Astrocyte of the cerebellum (primary cell): Measurements from ENCODE around the gene EIF2S2.
"Not testable (repeated sequence)": the region's sequence is repeated elsewhere in the genome, so short reads cannot be mapped to it uniquely, and the experiment has no call there.

Experiments
- DNase-seq: peaks from one replicate; pipeline ENCODE4 v3.0.0-alpha.2; 2011; ENCODE audit warnings: low read depth
- H3K4me3 ChIP-seq: 2 replicates; pipeline ENCODE4 v1.5.1; 2011; ENCODE audit warnings: mild to moderate bottlenecking, low read depth, low read length, moderate library complexity
- in situ Hi-C: cut with HindIII; loops from 2 replicates; pipeline ENCODE4 v1.10.0; 2017; ENCODE audit warnings: low sequenced_read_pairs
- TF ChIP-seq, protein P1 (sequence below): IDR thresholded peaks from 2 replicates; pipeline ENCODE4 v1.5.1; 2012; ENCODE audit warnings: low read length, low read depth, moderate library complexity, mild to moderate bottlenecking; ENCODE audit errors: missing control alignments

The EIF2S2 gene

DNA sequence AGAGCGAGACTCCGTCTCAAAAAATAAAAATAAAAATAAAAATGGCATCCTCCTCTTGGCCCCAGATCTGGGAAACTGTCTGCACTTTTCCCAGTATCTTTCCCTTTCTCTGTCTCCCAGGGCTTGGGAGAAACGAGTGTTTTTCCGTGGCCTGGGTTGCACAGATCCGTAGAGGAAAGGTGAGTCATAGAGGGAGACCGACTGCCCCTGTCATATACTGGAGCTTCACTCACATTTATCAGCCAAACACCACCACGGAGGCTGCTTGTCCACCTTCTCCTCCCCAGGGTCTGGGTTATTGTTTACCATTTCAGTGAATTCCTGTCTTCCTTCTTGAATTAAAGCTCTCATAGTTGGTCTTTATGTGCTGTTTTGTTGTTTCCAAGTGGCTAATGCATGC, 31.9 kb upstream of the EIF2S2 start:
- DNase-seq = no peak
- TF ChIP-seq, protein P1, sequence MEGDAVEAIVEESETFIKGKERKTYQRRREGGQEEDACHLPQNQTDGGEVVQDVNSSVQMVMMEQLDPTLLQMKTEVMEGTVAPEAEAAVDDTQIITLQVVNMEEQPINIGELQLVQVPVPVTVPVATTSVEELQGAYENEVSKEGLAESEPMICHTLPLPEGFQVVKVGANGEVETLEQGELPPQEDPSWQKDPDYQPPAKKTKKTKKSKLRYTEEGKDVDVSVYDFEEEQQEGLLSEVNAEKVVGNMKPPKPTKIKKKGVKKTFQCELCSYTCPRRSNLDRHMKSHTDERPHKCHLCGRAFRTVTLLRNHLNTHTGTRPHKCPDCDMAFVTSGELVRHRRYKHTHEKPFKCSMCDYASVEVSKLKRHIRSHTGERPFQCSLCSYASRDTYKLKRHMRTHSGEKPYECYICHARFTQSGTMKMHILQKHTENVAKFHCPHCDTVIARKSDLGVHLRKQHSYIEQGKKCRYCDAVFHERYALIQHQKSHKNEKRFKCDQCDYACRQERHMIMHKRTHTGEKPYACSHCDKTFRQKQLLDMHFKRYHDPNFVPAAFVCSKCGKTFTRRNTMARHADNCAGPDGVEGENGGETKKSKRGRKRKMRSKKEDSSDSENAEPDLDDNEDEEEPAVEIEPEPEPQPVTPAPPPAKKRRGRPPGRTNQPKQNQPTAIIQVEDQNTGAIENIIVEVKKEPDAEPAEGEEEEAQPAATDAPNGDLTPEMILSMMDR = no peak
- H3K4me3 ChIP-seq = no peak overlapping the region
- in situ Hi-C loops = no loop called here

DNA sequence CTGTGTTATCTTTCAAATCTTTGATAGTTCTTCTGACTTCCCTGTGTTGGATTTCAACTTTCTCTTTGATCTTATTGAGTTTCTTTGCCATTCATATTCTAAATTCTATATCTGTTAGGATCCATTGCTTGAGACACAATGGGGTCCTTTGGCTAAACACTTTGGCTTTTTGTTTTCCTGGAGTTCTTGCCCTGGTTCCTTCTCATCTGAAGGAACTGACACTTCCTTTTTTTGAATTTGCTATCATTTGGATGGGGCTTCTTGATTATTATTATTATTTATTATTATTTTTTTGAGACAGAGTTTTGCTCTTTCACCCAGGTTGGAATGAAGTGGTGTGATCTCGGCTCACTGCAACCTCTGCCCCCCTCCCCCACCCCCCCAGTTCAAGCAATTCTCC, 30.1 kb upstream of the EIF2S2 start:
- in situ Hi-C loops = no loop called here
- no peak overlapping the region for H3K4me3 ChIP-seq
- DNase-seq = no peak
- TF ChIP-seq, protein P1 = no peak

DNA sequence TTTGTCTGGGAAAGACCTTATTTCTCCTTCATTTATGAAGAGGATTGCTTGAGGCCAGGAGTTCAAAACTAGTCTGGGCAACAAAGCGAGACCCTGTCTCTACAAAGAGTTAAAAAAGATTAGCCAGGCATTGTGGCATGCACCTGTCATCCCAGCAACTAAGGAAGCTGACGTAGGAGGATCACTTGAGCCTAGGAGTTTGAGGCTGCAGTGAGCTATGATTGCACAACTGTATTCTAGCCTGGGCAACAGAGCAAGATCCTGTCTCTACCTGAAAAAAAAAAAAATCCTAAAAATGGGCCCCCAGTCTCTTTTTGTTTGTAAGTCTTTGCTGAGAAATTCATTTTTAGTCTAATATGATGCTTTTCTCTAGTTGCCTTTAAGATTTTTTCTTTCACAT, 29.2 kb upstream of the EIF2S2 start:
- no peak overlapping the region for H3K4me3 ChIP-seq
- in situ Hi-C loops = no loop called here
- no peak for DNase-seq
- TF ChIP-seq, protein P1 = no peak

DNA sequence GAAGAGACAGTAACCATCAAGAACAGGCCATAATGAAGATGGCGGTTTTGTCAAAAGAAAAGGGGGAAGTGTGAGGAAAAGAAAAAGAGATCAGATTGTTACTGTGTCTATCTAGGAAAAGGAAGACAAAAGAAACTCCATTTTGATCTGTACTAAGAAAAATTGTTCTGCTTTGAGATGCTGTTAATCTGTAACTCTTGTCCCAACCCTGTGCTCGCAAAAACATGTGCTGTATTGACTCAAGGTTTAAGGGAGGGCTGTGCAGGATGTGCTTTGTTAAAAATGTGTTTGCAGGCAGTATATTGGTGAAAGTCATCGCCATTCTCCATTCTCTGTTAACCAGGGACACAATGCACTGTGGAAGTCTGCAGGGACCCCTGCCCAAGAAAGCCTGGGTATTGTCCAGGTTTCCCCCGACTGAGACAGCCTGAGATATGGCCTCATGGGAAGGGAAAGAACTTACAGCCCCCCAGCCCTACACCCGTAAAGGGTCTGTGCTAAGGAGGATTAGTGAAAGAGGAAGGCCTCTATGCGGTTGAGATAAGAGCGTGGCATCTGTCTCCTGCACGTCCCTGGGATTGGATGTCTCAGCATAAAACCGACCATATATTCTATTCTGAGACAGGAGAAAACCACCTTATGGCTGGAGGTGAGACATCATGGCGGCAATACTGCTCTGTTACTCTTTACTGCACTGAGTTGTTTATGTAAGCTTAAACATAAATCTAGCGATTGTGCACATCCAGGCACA, 23.7 kb upstream of the EIF2S2 start:
- in situ Hi-C loops, DNase-seq: not testable (repeated sequence)

DNA sequence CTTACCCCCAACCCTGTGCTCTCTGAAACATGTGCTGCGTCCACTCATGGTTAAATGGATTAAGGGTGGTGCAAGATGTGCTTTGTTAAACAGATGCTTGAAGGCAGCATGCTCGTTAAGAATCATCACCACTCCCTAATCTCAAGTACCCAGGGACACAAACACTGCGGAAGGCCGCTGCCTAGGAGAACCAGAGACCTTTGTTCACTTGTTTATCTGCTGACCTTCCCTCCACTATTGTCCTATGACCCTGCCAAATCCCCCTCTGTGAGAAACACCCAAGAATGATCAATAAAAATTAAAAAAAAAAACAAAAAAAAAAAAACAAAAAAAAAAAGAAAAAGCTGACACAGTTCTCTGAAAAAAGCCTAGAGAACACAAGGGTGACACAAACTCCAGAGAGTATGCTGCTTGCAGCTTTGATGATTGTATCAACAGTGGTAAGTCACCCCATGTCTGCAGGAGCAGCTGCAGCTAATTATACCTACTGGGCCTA, 21.4 kb upstream of the EIF2S2 start:
- in situ Hi-C loops, DNase-seq, H3K4me3 ChIP-seq: not testable (repeated sequence)

More for the DNA sequence above, 23.7 kb upstream of the EIF2S2 start:
- H3K4me3 ChIP-seq = not testable (repeated sequence)

DNA sequence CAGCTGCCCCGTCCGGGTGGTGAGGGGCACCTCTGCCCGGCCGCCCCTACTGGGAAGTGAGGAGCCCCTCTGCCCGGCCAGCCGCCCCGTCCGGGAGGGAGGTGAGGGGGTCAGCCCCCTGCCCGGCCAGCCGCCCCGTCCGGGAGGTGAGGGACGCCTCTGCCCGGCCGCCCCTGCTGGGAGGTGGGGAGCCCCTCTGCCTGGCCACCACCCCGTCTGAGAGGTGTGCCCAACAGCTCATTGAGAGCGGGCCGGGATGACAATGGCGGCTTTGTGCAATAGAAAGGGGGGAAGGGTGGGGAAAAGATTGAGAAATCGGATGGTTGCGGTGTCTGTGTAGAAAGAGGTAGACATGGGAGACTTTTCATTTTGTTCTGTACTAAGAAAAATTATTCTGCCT, 20.9 kb upstream of the EIF2S2 start:
- DNase-seq, H3K4me3 ChIP-seq, in situ Hi-C loops: not testable (repeated sequence)

DNA sequence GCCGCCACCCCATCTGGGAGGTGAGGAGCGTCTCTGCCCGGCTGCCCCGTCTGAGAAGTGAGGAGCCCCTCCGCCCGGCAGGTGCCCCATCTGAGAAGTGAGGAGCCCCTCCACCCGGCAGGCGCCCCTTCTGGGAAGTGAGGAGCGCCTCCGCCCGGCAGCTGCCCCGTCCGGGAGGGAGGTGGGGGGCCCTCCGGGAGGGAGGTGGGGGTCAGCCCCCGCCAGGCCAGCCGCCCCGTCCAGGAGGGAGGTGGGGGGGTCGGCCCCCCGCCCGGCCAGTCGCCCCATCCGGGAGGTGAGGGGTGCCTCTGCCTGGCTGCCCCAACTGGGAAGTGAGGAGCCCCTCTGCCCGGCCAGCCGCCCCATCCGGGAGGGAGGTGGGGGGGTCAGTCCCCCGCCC, 20.4 kb upstream of the EIF2S2 start:
- in situ Hi-C loops, DNase-seq, H3K4me3 ChIP-seq: not testable (repeated sequence)

DNA sequence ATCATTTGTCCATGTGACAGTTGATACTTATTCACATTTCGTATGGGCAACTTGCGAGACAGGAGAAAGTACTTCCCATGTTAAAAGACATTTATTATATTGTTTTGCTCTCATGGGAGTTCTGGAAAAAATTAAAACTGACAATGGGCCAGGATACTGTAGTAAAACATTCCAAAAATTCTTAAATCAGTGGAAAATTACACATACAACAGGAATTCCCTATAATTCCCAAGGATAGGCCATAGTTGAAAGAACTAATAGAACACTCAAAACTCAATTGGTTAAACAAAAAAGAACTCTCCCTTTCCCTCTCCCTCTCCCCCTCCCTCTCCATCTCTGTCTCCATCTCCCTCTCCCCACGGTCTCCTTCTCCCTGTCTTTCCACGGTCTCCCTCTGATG, 19.4 kb upstream of the EIF2S2 start:
- TF ChIP-seq, protein P1 = no peak
- DNase-seq = no peak
- in situ Hi-C loops = no loop called here
- no peak overlapping the region for H3K4me3 ChIP-seq
